Fibroblast of lung (primary cell): Measurements from ENCODE around the gene PRDM11. TPM values are rescaled to one million over a fixed set of nuclear protein-coding genes. Genes with fewer than 3 reads are reported as not detected.

Experiments used
- DNase-seq, 2 donors: peaks; one replicate each; pipeline versions ENCODE4 v3.0.0 to v3.0.0-alpha.2; 2010; ENCODE audit warnings: low read depth in 2 of 2
- H2AFZ ChIP-seq: 2 replicates; pipeline ENCODE4 v1.5.1; 2012; ENCODE audit warnings: low read length, control low read depth, inconsistent platforms
- H3K27ac ChIP-seq: 2 replicates; pipeline ENCODE4 v1.5.1; 2011; ENCODE audit warnings: low read length, control low read depth; ENCODE audit not compliant: insufficient read depth
- H3K27me3 ChIP-seq: 2 replicates; pipeline ENCODE4 v1.5.1; 2011; ENCODE audit warnings: mild to moderate bottlenecking, low read length; ENCODE audit not compliant: control insufficient read depth, insufficient read depth
- H3K36me3 ChIP-seq: 2 replicates; pipeline ENCODE4 v1.5.1; 2011; ENCODE audit warnings: low read length; ENCODE audit not compliant: control insufficient read depth, insufficient read depth
- H3K4me1 ChIP-seq: 2 replicates; pipeline ENCODE4 v1.5.1; 2011; ENCODE audit warnings: low read length; ENCODE audit not compliant: control insufficient read depth, insufficient read depth; ENCODE audit errors: extremely low read depth
- H3K4me2 ChIP-seq: 2 replicates; pipeline ENCODE4 v1.5.1; 2011; ENCODE audit warnings: low read length, control low read depth; ENCODE audit not compliant: insufficient read depth; ENCODE audit errors: extremely low read depth
- H3K4me3 ChIP-seq, 4 experiments: fragments of 200-600 bp in 1 of 4; sonication (generic) in 1 of 4; replicated peaks in 1 of 4; 2 replicates each; pipeline ENCODE4 v1.5.1; 2011 to 2016; ENCODE audit warnings: low read length in 4 of 4, low read depth in 3 of 4, mild to moderate bottlenecking in 3 of 4, control low read depth in 2 of 4, inconsistent platforms in 1 of 4, mixed read lengths in 1 of 4; ENCODE audit not compliant: insufficient read depth in 1 of 4; ENCODE audit errors: control extremely low read depth in 1 of 4
- H3K79me2 ChIP-seq: 2 replicates; pipeline ENCODE4 v1.5.1; 2012; ENCODE audit warnings: mild to moderate bottlenecking, low read length, inconsistent platforms; ENCODE audit not compliant: control insufficient read depth, insufficient read depth
- H3K9ac ChIP-seq: 2 replicates; pipeline ENCODE4 v1.5.1; 2011; ENCODE audit warnings: mild to moderate bottlenecking, low read length, control low read depth; ENCODE audit not compliant: insufficient read depth
- H3K9me3 ChIP-seq: 2 replicates; pipeline ENCODE4 v1.5.1; 2012; ENCODE audit warnings: low read depth, low read length; ENCODE audit not compliant: control insufficient read depth, insufficient read depth
- H4K20me1 ChIP-seq: 2 replicates; pipeline ENCODE4 v1.5.1; 2011; ENCODE audit warnings: low read length; ENCODE audit not compliant: control insufficient read depth, insufficient read depth; ENCODE audit errors: extremely low read depth
- EZH2 ChIP-seq: IDR thresholded peaks from 2 replicates; pipeline ENCODE4 v1.5.1; 2012; ENCODE audit warnings: low read length, control low read depth, mild to moderate bottlenecking; ENCODE audit errors: missing control alignments
- polyA plus RNA-seq, 2 donors: library from polyadenylated mRNA; depleted of rRNA in 1 of 2; stranded (reverse) in 1 of 2; unstranded in 1 of 2; fragments of >200 nt; gene quantifications; 2 replicates each; pipeline ENCODE4 v1.2.1, GENCODE V29; 2011 to 2012; ENCODE audit warnings: missing spikeins in 1 of 2
- total RNA-seq: library from RNA; depleted of rRNA; stranded (reverse); fragments of >200 nt; gene quantifications from 2 replicates; pipeline ENCODE4 v1.2.1, GENCODE V29; 2014
- TF ChIP-seq, protein P1 (sequence below), 2 donors: IDR thresholded peaks in 1 of 2; conservative IDR thresholded peaks in 1 of 2; 1 replicate in 1 of 2; 2 replicates in 1 of 2; pipeline ENCODE4 v1.5.1; 2011 to 2012; ENCODE audit warnings: low read length in 2 of 2, control low read depth in 1 of 2, inconsistent platforms in 1 of 2, low read depth in 1 of 2, mild to moderate bottlenecking in 1 of 2

Gene PRDM11
- total and polyA plus RNA-seq, 2 donors (not counting 1 experiment from before 2014, with no cell fraction given): 3.1 to 4.0 TPM

DNA sequence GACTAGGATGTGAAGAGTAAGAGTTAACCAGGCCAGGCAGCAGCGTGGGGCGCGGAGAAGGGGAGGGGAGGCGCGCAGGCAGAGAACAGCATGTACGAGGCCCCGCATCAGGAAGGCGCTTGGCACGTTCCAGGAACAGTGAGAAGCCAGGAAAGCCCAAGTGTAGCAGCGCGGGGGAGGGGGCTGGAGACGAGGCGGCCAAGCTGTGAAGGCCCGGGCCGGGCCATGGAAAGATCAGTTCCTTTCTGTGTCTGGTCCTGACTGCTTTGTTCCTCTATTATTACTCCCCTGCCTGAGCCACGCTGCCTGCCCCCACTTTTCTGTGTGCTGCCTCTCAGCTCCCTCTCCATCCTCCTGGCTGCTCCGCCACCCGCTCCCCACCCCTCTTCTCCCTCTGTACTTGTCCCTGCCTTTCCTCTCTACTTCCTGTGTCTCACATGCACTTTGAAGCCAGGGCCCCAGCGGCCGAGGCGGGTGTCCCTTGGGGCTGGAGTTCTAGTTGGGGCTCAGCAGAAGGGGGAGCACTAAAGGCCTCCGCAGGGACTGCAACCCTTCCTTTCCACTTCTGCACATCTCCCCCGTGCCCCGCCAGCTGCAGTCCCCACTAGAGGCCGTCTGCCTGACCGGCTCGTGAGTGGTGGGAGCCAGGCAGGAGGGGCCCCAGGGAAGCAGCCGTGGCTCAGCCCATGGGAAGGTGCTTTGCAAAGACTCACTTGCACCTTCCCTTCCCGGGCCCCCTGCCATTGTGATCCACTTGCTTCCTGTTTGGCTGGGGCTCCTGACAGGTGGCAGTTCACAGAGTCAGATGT lies 63.7 kb downstream of the PRDM11 start:
- Histone ChIP-seq H3K9ac (no peak overlapping the region), H3K27me3 (no peaks in the 10 kb centered on the region), H3K27ac (no peak overlapping the region), H2AFZ (no peak overlapping the region), H3K4me1 (no peaks in the 10 kb centered on the region), H3K4me2 (no peak overlapping the region), H3K4me3 (no peak overlapping the region), H4K20me1 (no peaks in the 10 kb centered on the region), H3K9me3 (no peaks in the 10 kb centered on the region), H3K36me3 (no peaks in the 10 kb centered on the region), H3K79me2 (no peaks in the 10 kb centered on the region)
- TF ChIP-seq, protein P1, sequence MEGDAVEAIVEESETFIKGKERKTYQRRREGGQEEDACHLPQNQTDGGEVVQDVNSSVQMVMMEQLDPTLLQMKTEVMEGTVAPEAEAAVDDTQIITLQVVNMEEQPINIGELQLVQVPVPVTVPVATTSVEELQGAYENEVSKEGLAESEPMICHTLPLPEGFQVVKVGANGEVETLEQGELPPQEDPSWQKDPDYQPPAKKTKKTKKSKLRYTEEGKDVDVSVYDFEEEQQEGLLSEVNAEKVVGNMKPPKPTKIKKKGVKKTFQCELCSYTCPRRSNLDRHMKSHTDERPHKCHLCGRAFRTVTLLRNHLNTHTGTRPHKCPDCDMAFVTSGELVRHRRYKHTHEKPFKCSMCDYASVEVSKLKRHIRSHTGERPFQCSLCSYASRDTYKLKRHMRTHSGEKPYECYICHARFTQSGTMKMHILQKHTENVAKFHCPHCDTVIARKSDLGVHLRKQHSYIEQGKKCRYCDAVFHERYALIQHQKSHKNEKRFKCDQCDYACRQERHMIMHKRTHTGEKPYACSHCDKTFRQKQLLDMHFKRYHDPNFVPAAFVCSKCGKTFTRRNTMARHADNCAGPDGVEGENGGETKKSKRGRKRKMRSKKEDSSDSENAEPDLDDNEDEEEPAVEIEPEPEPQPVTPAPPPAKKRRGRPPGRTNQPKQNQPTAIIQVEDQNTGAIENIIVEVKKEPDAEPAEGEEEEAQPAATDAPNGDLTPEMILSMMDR (conservative IDR thresholded peaks at IDR 0.05 in 1 of 2, IDR thresholded peaks at IDR 0.05 in 1 of 2; ENCODE audit: low read depth in 1 of 2, low read length in 2 of 2): peak in 1 of 2 donors; percentile 17
- TF ChIP-seq EZH2: no peak
- DNase-seq: peak; percentile 32 to 84

- Histone ChIP-seq H3K79me2 (no peaks in the 10 kb centered on the region), H3K36me3 (no peaks in the 10 kb centered on the region), H3K27ac (no peak overlapping the region), H4K20me1 (no peaks in the 10 kb centered on the region), H3K4me2 (no peak overlapping the region), H3K4me1 (no peaks in the 10 kb centered on the region), H3K9ac (no peak overlapping the region), H3K27me3 (no peaks in the 10 kb centered on the region), H3K4me3 (no peak overlapping the region), H3K9me3 (no peaks in the 10 kb centered on the region), H2AFZ (no peak overlapping the region)
- no peak for DNase-seq
- TF ChIP-seq, protein P1 (conservative IDR thresholded peaks at IDR 0.05 in 1 of 2, IDR thresholded peaks at IDR 0.05 in 1 of 2; ENCODE audit: low read depth in 1 of 2, low read length in 2 of 2): no peak
- no peak for TF ChIP-seq EZH2
These were observed 64.4 kb downstream of the PRDM11 start for GRCh38 chr11:45210846-45211245.

- no peaks in the 10 kb centered on the region for H4K20me1 ChIP-seq
- H3K4me2 ChIP-seq: no peak overlapping the region
- no peak overlapping the region for H3K9ac ChIP-seq
- no peak overlapping the region for H3K4me3 ChIP-seq
- H3K9me3 ChIP-seq: no peaks in the 10 kb centered on the region
- H2AFZ ChIP-seq: no peak overlapping the region
- no peaks in the 10 kb centered on the region for H3K27me3 ChIP-seq
- no peaks in the 10 kb centered on the region for H3K4me1 ChIP-seq
- H3K79me2 ChIP-seq: no peaks in the 10 kb centered on the region
- H3K27ac ChIP-seq: no peak overlapping the region
- no peaks in the 10 kb centered on the region for H3K36me3 ChIP-seq
- DNase-seq: no peak
- TF ChIP-seq, protein P1 (conservative IDR thresholded peaks at IDR 0.05 in 1 of 2, IDR thresholded peaks at IDR 0.05 in 1 of 2; ENCODE audit: low read depth in 1 of 2, low read length in 2 of 2): no peak
- TF ChIP-seq EZH2: no peak
These were observed 65.3 kb downstream of the PRDM11 start for GRCh38 chr11:45211732-45212131.
